NCI-H1694 (cell line): ENCODE measurements around the gene MGRN1.

Experiments
- DNase-seq: peaks from one replicate; lab custom pipeline; 2025; lab: John Stamatoyannopoulos, UW

Gene MGRN1

GRCh38 chr16:4654011-4654963 lies 29.7 kb downstream of the MGRN1 start:
- no peak for DNase-seq

- DNase-seq: no peak
Observed at GRCh38 chr16:4654964-4655590, 30.5 kb downstream of the MGRN1 start.

DNA sequence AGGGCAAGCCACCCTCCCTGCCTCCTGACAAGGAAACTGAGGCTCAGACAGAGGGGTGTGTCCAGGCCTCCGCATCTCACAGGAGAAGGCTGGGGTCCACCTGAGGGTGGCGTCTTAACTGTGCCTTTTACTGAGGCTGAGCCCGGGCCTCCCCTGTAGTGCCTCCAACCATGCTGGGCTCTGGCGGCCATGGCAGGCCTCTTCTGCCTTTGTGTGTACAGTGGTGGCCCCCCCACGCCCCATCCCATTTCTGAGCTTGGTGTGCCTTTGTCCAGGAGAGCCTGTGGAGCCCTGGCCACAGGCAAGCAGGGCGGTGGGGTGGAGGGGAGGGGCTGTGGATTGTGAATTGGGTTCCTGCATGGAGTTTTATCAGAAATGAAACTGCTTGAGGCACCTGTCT lies 31.2 kb downstream of the MGRN1 start:
- no peak for DNase-seq

GRCh38 chr16:4656221-4656620 lies 31.6 kb downstream of the MGRN1 start:
- DNase-seq: no peak

- no peak for DNase-seq
Observed at GRCh38 chr16:4656695-4657686, 32.4 kb downstream of the MGRN1 start.

DNA sequence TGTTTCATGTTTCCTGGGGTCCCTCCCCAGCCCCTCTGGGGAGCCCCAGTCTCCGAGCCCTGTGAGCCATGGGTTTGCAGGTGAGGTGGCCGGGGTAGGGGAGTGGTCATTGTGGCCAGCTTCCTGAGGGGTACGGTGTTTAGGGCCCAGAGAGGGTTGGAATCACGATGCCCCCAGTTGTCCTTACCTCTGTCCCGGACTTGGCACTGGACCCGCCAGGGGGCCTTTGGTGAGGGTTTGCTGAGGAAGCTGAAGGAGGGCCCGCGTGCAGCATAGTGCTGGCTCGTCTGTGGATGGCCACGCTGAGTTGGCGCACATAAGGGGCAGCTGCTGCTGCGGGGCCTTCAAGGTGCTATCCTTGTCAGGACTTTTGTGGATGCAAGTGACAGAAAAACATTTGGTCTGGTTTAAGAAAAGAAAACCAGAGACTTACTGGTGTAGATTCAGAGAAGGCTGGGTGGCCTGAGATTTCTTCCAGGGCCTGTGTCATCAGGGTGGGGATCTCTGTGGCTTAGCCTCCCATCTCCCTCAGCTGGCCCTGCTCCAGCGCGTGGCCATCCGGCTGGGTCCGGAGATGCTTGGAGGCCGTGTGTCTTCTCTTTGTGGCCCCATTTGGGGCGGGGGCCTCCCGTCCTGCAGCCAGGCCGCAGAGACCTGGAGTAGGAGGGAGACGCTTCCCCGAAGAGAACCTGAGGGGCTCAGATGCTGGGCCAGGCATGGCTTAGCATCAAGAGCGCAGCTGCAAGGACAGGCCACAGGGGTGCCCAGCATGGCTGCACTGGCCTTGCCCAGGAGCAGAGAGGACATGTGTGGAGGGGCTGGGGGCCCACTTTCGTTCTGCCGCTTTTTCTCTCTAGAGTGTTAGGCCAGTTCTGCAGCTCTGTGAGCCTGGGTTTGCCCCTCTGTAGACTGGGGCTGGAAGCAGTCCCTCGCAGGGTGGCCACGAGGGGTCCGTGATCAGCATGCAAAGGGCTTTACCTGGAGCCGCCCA lies 35.0 kb downstream of the MGRN1 start:
- no peak for DNase-seq

GRCh38 chr16:4660454-4661007 lies 35.9 kb downstream of the MGRN1 start:
- DNase-seq: peak; percentile 9

GRCh38 chr16:4661661-4662060 lies 37.0 kb downstream of the MGRN1 start:
- DNase-seq: peak; percentile 72

DNA sequence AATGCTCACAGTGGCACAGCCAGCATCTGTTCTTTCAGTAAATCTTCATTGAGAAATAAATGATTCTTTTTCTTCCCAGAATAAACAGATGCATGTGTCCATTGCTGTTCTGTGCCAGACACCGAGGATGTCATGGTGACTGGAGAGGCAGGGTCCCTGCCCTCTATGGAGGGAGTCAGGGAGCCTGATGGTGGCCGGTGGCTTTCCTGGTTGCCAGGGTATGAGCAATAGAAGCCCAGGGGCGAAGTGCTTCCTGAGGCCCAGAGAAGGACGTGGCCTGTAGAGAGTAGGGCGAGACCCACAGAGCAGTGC lies 38.8 kb downstream of the MGRN1 start:
- no peak for DNase-seq

DNA sequence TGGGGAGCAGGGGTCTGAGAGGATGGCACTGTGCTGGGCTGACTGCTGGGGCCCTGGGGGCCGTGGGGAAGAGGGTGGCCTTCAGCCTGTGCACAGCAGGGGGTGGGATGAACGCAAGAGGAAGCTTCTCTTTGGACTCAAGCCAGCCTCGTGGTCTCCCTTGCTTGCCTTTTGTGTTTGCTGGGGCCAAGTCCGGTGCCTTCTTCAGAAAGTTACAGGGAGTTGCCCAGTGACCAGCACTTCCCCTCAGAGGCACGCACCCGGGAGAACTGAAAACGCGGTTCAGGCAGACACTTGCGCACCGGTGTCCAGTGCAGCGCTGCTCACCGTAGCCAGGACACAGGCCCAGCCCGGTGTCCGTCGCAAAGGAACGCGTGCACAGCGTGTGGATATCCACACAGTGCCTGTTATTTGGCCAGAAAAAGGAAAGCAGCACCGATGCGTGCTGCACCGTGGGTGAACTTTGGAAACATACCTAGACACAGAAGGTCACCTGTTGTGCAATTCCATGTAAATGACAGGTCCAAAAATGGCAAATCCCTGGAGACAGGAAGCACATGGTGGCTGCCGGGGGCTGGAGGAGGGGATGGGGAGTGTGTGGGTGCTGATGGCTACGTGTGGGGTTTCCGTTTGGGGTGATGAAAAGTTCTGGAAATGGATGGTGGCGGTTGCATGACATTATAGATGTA lies 39.3 kb downstream of the MGRN1 start:
- no peak for DNase-seq

DNA sequence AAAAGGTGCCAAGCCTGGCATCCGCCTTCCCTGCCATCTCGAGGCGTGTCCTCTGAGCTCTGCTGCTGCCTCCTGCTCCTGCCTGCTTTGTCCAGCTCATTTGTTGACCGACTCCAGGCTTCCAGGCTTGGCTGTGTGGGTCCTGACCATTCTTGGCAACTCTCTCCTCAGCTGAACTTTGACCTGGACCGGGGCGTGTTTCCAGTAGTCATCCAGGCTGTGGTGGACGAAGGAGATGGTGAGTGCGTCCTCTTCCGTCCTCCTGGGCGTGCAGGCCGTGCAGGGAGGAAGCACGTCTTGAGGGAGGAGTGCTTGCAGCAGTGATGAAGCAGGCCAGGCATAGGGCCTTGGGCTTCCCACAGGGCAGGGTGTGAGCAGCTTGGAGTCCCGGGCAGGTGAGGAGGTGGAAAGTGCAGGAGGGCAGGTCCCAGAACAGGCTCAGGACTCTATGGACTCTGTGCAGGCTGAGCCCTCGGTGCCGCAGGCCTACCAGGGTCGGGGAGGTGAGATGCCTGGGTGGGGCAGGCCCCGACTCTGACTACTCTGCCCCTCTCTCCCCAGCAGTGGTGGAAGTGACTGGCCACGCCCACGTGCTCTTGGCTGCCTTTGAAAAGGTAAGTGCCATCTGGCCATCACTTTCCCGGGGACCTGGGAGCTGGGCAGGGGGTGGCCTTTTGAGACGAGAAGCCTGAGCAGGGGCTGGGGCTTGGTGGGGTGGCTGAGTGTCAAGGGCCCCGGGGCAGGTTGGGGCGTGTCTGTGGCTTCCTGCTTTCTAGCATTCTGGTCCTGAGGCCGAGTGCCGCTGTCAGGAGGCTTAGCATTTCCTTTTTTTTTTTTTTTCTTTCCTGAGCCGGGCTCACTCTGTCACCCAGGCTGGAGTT lies 40.2 kb downstream of the MGRN1 start:
- no peak for DNase-seq

GRCh38 chr16:4666537-4667202 lies 42.0 kb downstream of the MGRN1 start:
- DNase-seq: no peak

DNA sequence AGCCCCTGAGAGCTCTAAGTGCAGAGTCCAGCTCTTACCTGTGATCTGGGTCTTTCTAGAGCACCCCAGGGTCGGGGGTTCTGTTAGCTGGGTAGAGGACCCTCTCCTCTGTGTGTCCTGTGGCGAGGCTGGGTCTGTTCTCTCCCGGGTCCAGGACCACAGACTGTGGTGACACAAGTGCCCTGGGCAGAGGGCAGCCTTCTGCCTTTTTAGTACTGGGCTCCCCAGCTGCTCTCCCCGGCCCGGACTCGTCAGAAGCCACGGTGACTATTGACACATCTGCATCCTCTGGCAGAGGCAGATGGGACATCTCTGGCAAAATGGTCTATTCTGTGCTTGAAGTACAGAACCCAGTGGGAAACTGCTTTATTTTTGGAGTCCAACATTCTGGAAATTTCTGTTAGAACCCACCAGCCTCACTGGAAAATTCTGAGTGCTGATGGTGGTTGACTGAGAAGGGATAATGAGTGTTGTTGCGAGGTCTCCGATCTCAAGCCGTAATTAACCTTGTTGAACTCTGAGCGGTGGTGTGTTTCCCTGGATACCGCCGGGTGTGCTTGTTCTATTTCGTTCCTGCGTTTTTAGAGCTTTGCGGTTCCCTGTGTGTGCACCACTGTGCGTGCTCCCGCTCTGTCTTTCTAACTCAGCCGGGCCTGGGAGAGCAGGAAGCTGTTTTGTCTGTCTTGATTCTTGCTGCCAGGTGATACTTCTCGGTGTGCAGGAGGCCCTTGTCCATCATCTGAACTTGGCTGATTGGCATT lies 42.8 kb downstream of the MGRN1 start:
- DNase-seq: no peak

DNA sequence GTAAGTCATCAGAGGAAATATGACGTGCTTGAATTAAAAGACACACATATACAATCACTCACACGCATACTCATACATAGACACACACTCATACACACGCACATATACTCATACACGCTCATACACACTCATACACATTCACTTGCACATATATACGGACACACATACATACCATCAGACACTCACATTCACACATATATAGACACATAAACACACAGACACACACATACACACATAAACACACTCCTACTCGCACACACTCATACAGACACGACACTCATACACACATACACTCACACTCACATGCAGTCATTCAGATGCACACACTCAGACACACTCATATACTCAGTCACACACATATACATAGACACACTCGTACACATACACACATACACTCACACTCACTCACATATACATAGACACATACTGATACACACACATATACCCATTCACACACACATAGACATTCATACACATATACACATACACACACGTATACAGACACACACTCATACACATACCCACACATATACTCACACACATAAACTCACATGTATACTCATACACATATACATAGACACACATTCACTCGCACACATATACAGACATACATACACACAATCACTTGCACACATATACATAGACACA lies 43.8 kb downstream of the MGRN1 start:
- no peak for DNase-seq

DNA sequence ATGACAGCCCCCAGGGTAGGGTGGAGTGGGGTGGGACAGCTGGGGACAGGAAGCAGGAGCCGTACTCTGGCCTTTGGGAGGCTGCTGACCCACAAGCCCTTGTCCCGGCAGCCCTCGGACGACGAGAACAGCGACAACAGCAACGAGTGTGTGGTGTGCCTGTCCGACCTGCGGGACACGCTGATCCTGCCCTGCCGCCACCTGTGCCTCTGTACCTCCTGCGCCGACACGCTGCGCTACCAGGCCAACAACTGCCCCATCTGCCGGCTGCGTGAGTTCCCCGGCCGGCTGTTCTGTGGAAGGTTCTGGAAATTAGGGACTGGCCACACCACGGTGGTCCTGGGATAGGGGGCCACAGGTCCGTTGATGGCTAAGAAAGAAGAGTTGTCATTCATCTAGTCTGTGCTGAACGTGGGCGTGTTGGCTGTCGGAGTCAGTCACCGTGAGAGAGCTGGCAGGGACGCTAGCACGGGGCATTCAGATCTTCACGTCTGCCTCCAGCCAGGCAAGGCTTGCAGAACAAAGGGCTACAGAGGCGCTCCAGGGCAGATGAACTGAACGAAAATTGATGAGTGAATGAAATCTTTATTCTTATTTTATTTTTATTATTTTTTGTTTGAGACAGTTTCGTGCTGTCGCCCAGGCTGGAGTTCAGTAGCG lies 48.9 kb downstream of the MGRN1 start:
- DNase-seq: no peak

GRCh38 chr16:4674926-4675530 lies 50.4 kb downstream of the MGRN1 start:
- no peak for DNase-seq
